PFSK-1 (cell line): ENCODE data around the gene SIGLEC15.

Experiments
- FOXP2 ChIP-seq: optimal IDR thresholded peaks from 2 replicates; pipeline ENCODE3; 2011; ENCODE audit warnings: borderline replicate concordance, control low read depth, inconsistent platforms; ENCODE audit not compliant: insufficient read depth; ENCODE audit errors: extremely low read length, extremely low read depth
- POLR2AphosphoS5 ChIP-seq: IDR thresholded peaks from 2 replicates; pipeline ENCODE4 v1.6.1; 2012; ENCODE audit warnings: low read depth, mild to moderate bottlenecking, control low read depth, low read length, moderate library complexity
- REST ChIP-seq, 2 experiments: IDR thresholded peaks; 2 replicates each; pipeline versions ENCODE4 v1.6.1 to v1.8.0; 2011 to 2012; ENCODE audit warnings: low read depth in 2 of 2, low read length in 2 of 2, control low read depth in 1 of 2, inconsistent platforms in 1 of 2, mild to moderate bottlenecking in 1 of 2, moderate library complexity in 1 of 2; ENCODE audit not compliant: insufficient read depth in 1 of 2
- SIN3A ChIP-seq: IDR thresholded peaks from 2 replicates; pipeline ENCODE4 v1.6.1; 2012; ENCODE audit warnings: mild to moderate bottlenecking, low read length, moderate library complexity, borderline replicate concordance; ENCODE audit not compliant: insufficient read depth
- TAF1 ChIP-seq: IDR thresholded peaks from 2 replicates; pipeline ENCODE4 v1.6.1; 2012; ENCODE audit warnings: low read length, control low read depth, borderline replicate concordance; ENCODE audit not compliant: insufficient read depth

The SIGLEC15 gene

GRCh38 chr18:45856531-45856930 is 31.1 kb downstream of the SIGLEC15 start:
- TF ChIP-seq TAF1: no peak
- TF ChIP-seq SIN3A: no peak
- TF ChIP-seq FOXP2: no peak
- TF ChIP-seq REST (IDR thresholded peaks at IDR 0.05; ENCODE audit: insufficient read depth in 1 of 2, low read depth in 2 of 2, low read length in 2 of 2): no peak
- no peak for TF ChIP-seq POLR2AphosphoS5

GRCh38 chr18:45859334-45859733 is 33.9 kb downstream of the SIGLEC15 start:
- TF ChIP-seq SIN3A: no peak

- TF ChIP-seq FOXP2 (no peak), SIN3A (no peak), TAF1 (no peak), POLR2AphosphoS5 (no peak), REST (IDR thresholded peaks at IDR 0.05; ENCODE audit: insufficient read depth in 1 of 2, low read depth in 2 of 2, low read length in 2 of 2) (no peak)
Observed at GRCh38 chr18:45860492-45860891, 35.0 kb downstream of the SIGLEC15 start.

- TF ChIP-seq FOXP2 (no peak), REST (IDR thresholded peaks at IDR 0.05; ENCODE audit: insufficient read depth in 1 of 2, low read depth in 2 of 2, low read length in 2 of 2) (no peak), SIN3A (no peak), TAF1 (no peak), POLR2AphosphoS5 (no peak)
Observed at GRCh38 chr18:45860971-45861370, 35.5 kb downstream of the SIGLEC15 start.

- no peak for TF ChIP-seq REST (IDR thresholded peaks at IDR 0.05; ENCODE audit: insufficient read depth in 1 of 2, low read depth in 2 of 2, low read length in 2 of 2)
- TF ChIP-seq SIN3A: no peak
- no peak for TF ChIP-seq TAF1
- no peak for TF ChIP-seq FOXP2
- no peak for TF ChIP-seq POLR2AphosphoS5
Observed at GRCh38 chr18:45861926-45862325, 36.5 kb downstream of the SIGLEC15 start.
